H9 (cell line): ENCODE results near the gene AGPAT1. TPM values are rescaled to one million over a fixed set of nuclear protein-coding genes. Genes with fewer than 3 reads are reported as not detected.

Experiments
- DNase-seq: peaks from one replicate; pipeline ENCODE4 v3.0.0-alpha.2; 2017
- H2AFZ ChIP-seq: one replicate; pipeline ENCODE4 v1.6.1; 2013; ENCODE audit warnings: mild to moderate bottlenecking, low read length, control low read depth, moderate library complexity
- H2AK5ac ChIP-seq: 2 replicates; pipeline ENCODE4 v1.6.1; 2013; ENCODE audit warnings: low read length, control low read depth, mixed read lengths; ENCODE audit not compliant: insufficient read length
- H2BK120ac ChIP-seq: one replicate; pipeline ENCODE4 v1.6.1; 2013; ENCODE audit warnings: low read depth, mild to moderate bottlenecking, low read length, control low read depth, inconsistent platforms; ENCODE audit not compliant: poor library complexity, severe bottlenecking
- H2BK12ac ChIP-seq: 2 replicates; pipeline ENCODE4 v1.6.1; 2013; ENCODE audit warnings: low read length, control low read depth, mixed read lengths, low read depth; ENCODE audit not compliant: insufficient read length
- H2BK15ac ChIP-seq: 2 replicates; pipeline ENCODE4 v1.6.1; 2013; ENCODE audit warnings: low read depth, low read length, control low read depth
- H2BK20ac ChIP-seq: one replicate; pipeline ENCODE4 v1.6.1; 2013; ENCODE audit warnings: low read depth, mild to moderate bottlenecking, low read length, control low read depth, inconsistent platforms; ENCODE audit not compliant: poor library complexity, severe bottlenecking
- H2BK5ac ChIP-seq: 2 replicates; pipeline ENCODE4 v1.6.1; 2013; ENCODE audit warnings: low read length, control low read depth, mixed read lengths; ENCODE audit not compliant: insufficient read length
- H3K14ac ChIP-seq: 2 replicates; pipeline ENCODE4 v1.6.1; 2013; ENCODE audit warnings: low read length, control low read depth; ENCODE audit not compliant: insufficient read depth
- H3K18ac ChIP-seq: 2 replicates; pipeline ENCODE4 v1.6.1; 2013; ENCODE audit warnings: low read depth, mild to moderate bottlenecking, mixed read lengths, low read length, control low read depth; ENCODE audit not compliant: insufficient read length
- H3K23ac ChIP-seq: 2 replicates; pipeline ENCODE4 v1.6.1; 2013; ENCODE audit warnings: low read length, control low read depth, mixed read lengths, low read depth; ENCODE audit not compliant: insufficient read length
- H3K23me2 ChIP-seq: 2 replicates; pipeline ENCODE4 v1.6.1; 2013; ENCODE audit warnings: low read depth, mild to moderate bottlenecking, mixed read lengths, low read length, control low read depth; ENCODE audit not compliant: insufficient read length, poor library complexity, severe bottlenecking
- H3K27ac ChIP-seq: 2 replicates; pipeline ENCODE4 v1.5.1; 2013; ENCODE audit warnings: low read length, control low read depth, mixed read lengths, low read depth; ENCODE audit not compliant: insufficient read length
- H3K27me3 ChIP-seq: 2 replicates; pipeline ENCODE4 v1.6.1; 2013; ENCODE audit warnings: low read length, control low read depth, inconsistent platforms; ENCODE audit not compliant: insufficient read depth
- H3K4ac ChIP-seq: 2 replicates; pipeline ENCODE4 v1.6.1; 2013; ENCODE audit warnings: low read depth, mild to moderate bottlenecking, control low read depth, inconsistent platforms, low read length, moderate library complexity
- H3K4me1 ChIP-seq: 2 replicates; pipeline ENCODE4 v1.6.1; 2013; ENCODE audit warnings: low read length, control low read depth, inconsistent platforms; ENCODE audit not compliant: insufficient read depth
- H3K4me2 ChIP-seq: 2 replicates; pipeline ENCODE4 v1.6.1; 2013; ENCODE audit warnings: low read length, control low read depth, mixed read lengths; ENCODE audit not compliant: insufficient read length, insufficient read depth
- H3K56ac ChIP-seq: 2 replicates; pipeline ENCODE4 v1.6.1; 2013; ENCODE audit warnings: low read depth, mild to moderate bottlenecking, mixed read lengths, low read length, control low read depth; ENCODE audit not compliant: insufficient read length
- H3K79me1 ChIP-seq: 2 replicates; pipeline ENCODE4 v1.6.1; 2013; ENCODE audit warnings: low read depth, mild to moderate bottlenecking, moderate library complexity, low read length, control low read depth, inconsistent platforms; ENCODE audit not compliant: insufficient read depth, poor library complexity, severe bottlenecking
- H3K79me2 ChIP-seq: 2 replicates; pipeline ENCODE4 v1.6.1; 2013; ENCODE audit warnings: low read length, control low read depth, inconsistent platforms; ENCODE audit not compliant: insufficient read depth
- H3K9ac ChIP-seq: 2 replicates; pipeline ENCODE4 v1.6.1; 2013; ENCODE audit warnings: low read length, control low read depth, mixed read lengths; ENCODE audit not compliant: insufficient read length; ENCODE audit errors: extremely low read depth
- H3K9me3 ChIP-seq: one replicate; pipeline ENCODE4 v1.6.1; 2013; ENCODE audit warnings: low read depth, low read length, inconsistent platforms; ENCODE audit not compliant: control insufficient read depth
- H3T11ph ChIP-seq: one replicate; pipeline ENCODE4 v1.6.1; 2013; ENCODE audit warnings: mild to moderate bottlenecking, low read length, control low read depth, inconsistent platforms
- H4K20me1 ChIP-seq: one replicate; pipeline ENCODE4 v1.6.1; 2013; ENCODE audit not compliant: control insufficient read depth, insufficient read length, insufficient read depth
- H4K5ac ChIP-seq: 2 replicates; pipeline ENCODE4 v1.6.1; 2013; ENCODE audit warnings: low read depth, mild to moderate bottlenecking, mixed read lengths, low read length, control low read depth; ENCODE audit not compliant: insufficient read length
- H4K8ac ChIP-seq: replicated peaks from 2 replicates; pipeline ENCODE4 v1.6.1; 2013; ENCODE audit warnings: low read length, control low read depth, mixed read lengths, low read depth; ENCODE audit not compliant: insufficient read length
- H4K91ac ChIP-seq: 2 replicates; pipeline ENCODE4 v1.6.1; 2013; ENCODE audit warnings: low read depth, mild to moderate bottlenecking, moderate library complexity, mixed read lengths, low read length, control low read depth; ENCODE audit not compliant: insufficient read length
- H3K27ac Mint-ChIP-seq, 3 experiments: 2 replicates in 2 of 3; 3 replicates in 1 of 3; pipeline ENCODE4 v1.8.0; 2020 to 2021; ENCODE audit warnings: mixed read lengths in 3 of 3, mild to moderate bottlenecking in 1 of 3, moderate library complexity in 1 of 3
- H3K27me3 Mint-ChIP-seq: 2 replicates; pipeline ENCODE4 v1.8.0; 2021; ENCODE audit warnings: low read depth, mild to moderate bottlenecking, moderate library complexity, mixed read lengths
- H3K36me3 Mint-ChIP-seq, 3 experiments: 2 replicates in 2 of 3; 3 replicates in 1 of 3; pipeline ENCODE4 v1.8.0; 2020 to 2021; ENCODE audit warnings: low read depth in 3 of 3, mixed read lengths in 3 of 3; ENCODE audit not compliant: insufficient read depth in 1 of 3
- H3K4me1 Mint-ChIP-seq, 2 experiments: 2 replicates each; pipeline ENCODE4 v1.8.0; 2020; ENCODE audit warnings: mixed read lengths in 2 of 2
- H3K4me3 Mint-ChIP-seq, 2 experiments: 2 replicates in 1 of 2; 3 replicates in 1 of 2; pipeline ENCODE4 v1.8.0; 2020 to 2021; ENCODE audit warnings: mild to moderate bottlenecking in 2 of 2, mixed read lengths in 2 of 2, moderate library complexity in 1 of 2
- H3K9me3 Mint-ChIP-seq, 2 experiments: 2 replicates in 1 of 2; 3 replicates in 1 of 2; pipeline ENCODE4 v1.8.0; 2020; ENCODE audit warnings: mild to moderate bottlenecking in 2 of 2, mixed read lengths in 2 of 2, moderate library complexity in 1 of 2
- CTCF ChIP-seq: fragments of 200-600 bp; sonication (generic); conservative IDR thresholded peaks from 3 replicates; pipeline ENCODE4 v1.8.0; 2021; ENCODE audit warnings: antibody characterized with exemption, mild to moderate bottlenecking
- WGBS: extraction: QIAGEN DNeasy Blood & Tissue Kit; methylation state at CpG from one replicate; pipeline ENCODE4 v1.1.7; 2013; ENCODE audit warnings: missing lambda C conversion rate, low lambda C conversion rate, mixed read lengths; ENCODE audit not compliant: insufficient read length; ENCODE audit errors: extremely low coverage; 5-methylcytosine and 5-hydroxymethylcytosine counted together
- total RNA-seq: library from RNA; stranded (reverse); gene quantifications from 2 replicates; pipeline ENCODE4 v1.2.1, GENCODE V29; 2021

AGPAT1 gene
- total RNA-seq, 1 experiment from 2014 or later: 89.5 TPM

GRCh38 chr6:32196682-32197616, 21.1 kb upstream of the AGPAT1 start:
- no peaks in the 10 kb centered on the region for H3K27me3 ChIP-seq
- peak overlapping the region; percentile 91 to 96 for H3K4me3 Mint-ChIP-seq

More at GRCh38 chr6:32196682-32197616, 21.1 kb upstream of the AGPAT1 start:
- Histone ChIP-seq H2BK12ac (peak overlapping the region; percentile 20), H3K18ac (peak overlapping the region; percentile 97), H4K8ac (peak overlapping the region; percentile 2), H3K27ac (peak overlapping the region; percentile 9), H2AFZ (no peak overlapping the region), H3K56ac (no peak overlapping the region), H4K5ac (peak overlapping the region; percentile 1), H2AK5ac (no peak overlapping the region), H2BK5ac (no peak overlapping the region), H3K4me1 (peaks cover 3% of the 10 kb centered on the region), H3K4me2 (peak overlapping the region; percentile 68), H2BK20ac (no peak overlapping the region), H4K20me1 (no peaks in the 10 kb centered on the region), H3K23me2 (peaks cover 9% of the 10 kb centered on the region), H3K23ac (no peak overlapping the region), H3K79me1 (no peaks in the 10 kb centered on the region), H3T11ph (peak overlapping the region; percentile 59), H2BK15ac (no peak overlapping the region), H3K79me2 (no peaks in the 10 kb centered on the region), H3K9me3 (no peaks in the 10 kb centered on the region), H3K14ac (peak overlapping the region; percentile 96), H3K4ac (peak overlapping the region; percentile 54; the same call in 1 of the 2 replicates), H2BK120ac (peak overlapping the region; percentile 93), H4K91ac (no peak overlapping the region), H3K9ac (peak overlapping the region; percentile 35)
- TF ChIP-seq CTCF: no peak; the same call in 2 of the 3 replicates
- no peaks in the 10 kb centered on the region for H3K36me3 Mint-ChIP-seq
- H3K9me3 Mint-ChIP-seq: no peaks in the 10 kb centered on the region
- peak overlapping the region; percentile 100 for H3K27ac Mint-ChIP-seq
- H3K27me3 Mint-ChIP-seq: no peaks in the 10 kb centered on the region
- peak; percentile 54 for DNase-seq
- H3K4me1 Mint-ChIP-seq: peaks cover 35 to 36% of the 10 kb centered on the region in 2 experiments
- no CpG with 5 or more reads among the region's 28 CpGs for WGBS
